Stimulated activated CD4-positive, alpha-beta T cell treated with anti-CD3 and anti-CD28 coated beads, TNF-alpha, amount 100 ng/mL, for 24 hours (primary cell): ENCODE measurements around the gene HPCAL1.

ENCODE experiments used
- DNase-seq, 3 experiments: peaks; one replicate each; pipeline ENCODE4 v3.0.0-alpha.2; 2020; ENCODE audit warnings: low read depth in 3 of 3

Gene HPCAL1

GRCh38 chr2:10322973-10323372, 20.3 kb downstream of the HPCAL1 start:
- no peak for DNase-seq

GRCh38 chr2:10323535-10323934, 20.8 kb downstream of the HPCAL1 start:
- no peak for DNase-seq

GRCh38 chr2:10324095-10324832, 21.6 kb downstream of the HPCAL1 start:
- DNase-seq: no peak

- DNase-seq: no peak
Observed at GRCh38 chr2:10325278-10326145, 22.8 kb downstream of the HPCAL1 start.

GRCh38 chr2:10326151-10326616, 23.5 kb downstream of the HPCAL1 start:
- DNase-seq: no peak

- no peak for DNase-seq
Observed at GRCh38 chr2:10326707-10327594, 24.2 kb downstream of the HPCAL1 start.

- no peak for DNase-seq
Observed at GRCh38 chr2:10327896-10328669, 25.4 kb downstream of the HPCAL1 start.

- DNase-seq: no peak
Observed at GRCh38 chr2:10328670-10329579, 26.2 kb downstream of the HPCAL1 start.

GRCh38 chr2:10329580-10329879, 26.8 kb downstream of the HPCAL1 start:
- DNase-seq: no peak

GRCh38 chr2:10329880-10330699, 27.4 kb downstream of the HPCAL1 start:
- no peak for DNase-seq

- DNase-seq: no peak
Observed at GRCh38 chr2:10330700-10331026, 28.0 kb downstream of the HPCAL1 start.

GRCh38 chr2:10331027-10331701, 28.5 kb downstream of the HPCAL1 start:
- peak; percentile 46 to 87 (median 61) for DNase-seq

- peak in 2 of 3 experiments; percentile 43 to 70 for DNase-seq
Observed at GRCh38 chr2:10331702-10332401, 29.1 kb downstream of the HPCAL1 start.

- peak in 1 of 3 experiments; percentile 53 for DNase-seq
Observed at GRCh38 chr2:10332402-10333246, 29.9 kb downstream of the HPCAL1 start.

- DNase-seq: no peak
Observed at GRCh38 chr2:10333247-10333613, 30.5 kb downstream of the HPCAL1 start.

- DNase-seq: no peak
Observed at GRCh38 chr2:10333966-10334365, 31.3 kb downstream of the HPCAL1 start.
